ENCODE data around the gene AP2A1. TPM values are rescaled to one million over a fixed set of nuclear protein-coding genes. Genes with fewer than 3 reads are reported as not detected.

AP2A1 gene
- polyA plus RNA-seq, 2 of the 4 experiments (the other 2 are of a cell fraction) = 36.6 to 58.6 TPM

GRCh38 chr19:49805822-49806619, 39.2 kb downstream of the AP2A1 start:
- POLR2A ChIA-PET = no interaction called here
- Histone ChIP-seq H3K4me3 (no peak overlapping the region), H3K27ac (no peak overlapping the region), H3K4me1 (peaks cover 14% of the 10 kb centered on the region), H3K4me2 (no peak overlapping the region), H3K9me3 (no peaks in the 10 kb centered on the region)
- CTCF ChIA-PET = interaction anchor here (0.9 to 1.5 kb wide), 3 partner anchors 20 to 89 kb away, joined by 3 to 4 read pairs (median 3); no protein-coding TSS in a partner anchor
- WGBS (ENCODE audit: missing lambda C conversion rate) = 91% methylated on average over 17 of the region's 20 CpGs
- ATAC-seq (no peak), FAIRE-seq (no peak), DNase-seq (ENCODE audit: low read depth in 1 of 2, low spot score in 1 of 2) (no peak)
- no peak for TF ChIP-seq EHMT2 (IDR thresholded peaks at IDR 0.05; ENCODE audit: low read depth)
- TF ChIP-seq KDM1A (IDR thresholded peaks at IDR 0.05; ENCODE audit: low read depth) = 0 out of 2 replicates have a peak, but pooled peaks have one; percentile 43
- no peak for TF ChIP-seq MAFK (IDR thresholded peaks at IDR 0.05; ENCODE audit: partially characterized antibody)
- no peak for TF ChIP-seq HOXA7 (CRISPR knock-in tag; IDR thresholded peaks at IDR 0.05)
- TF ChIP-seq CBX8 (IDR thresholded peaks at IDR 0.05) = no peak
- no peak for TF ChIP-seq HDAC2 (IDR thresholded peaks at IDR 0.05)
- TF ChIP-seq JUNB (IDR thresholded peaks at IDR 0.05) = no peak

GRCh38 chr19:49806620-49806959, 39.8 kb downstream of the AP2A1 start:
- H3K27ac ChIP-seq = no peak overlapping the region
- no peak for TF ChIP-seq TFCP2L1 (CRISPR knock-in tag; IDR thresholded peaks at IDR 0.05)
- TF ChIP-seq PBX3 (IDR thresholded peaks at IDR 0.05) = no peak
- TF ChIP-seq ZFP36 (IDR thresholded peaks at IDR 0.05; ENCODE audit: borderline replicate concordance, partially characterized antibody) = no peak
- no peak for TF ChIP-seq HDAC2 (IDR thresholded peaks at IDR 0.05)
- TF ChIP-seq HES2 (IDR thresholded peaks at IDR 0.05) = no peak
- TF ChIP-seq FOSL2 (IDR thresholded peaks at IDR 0.05) = no peak
- no peak for TF ChIP-seq FOSL2 (CRISPR knock-in tag; IDR thresholded peaks at IDR 0.05)
- no peak for TF ChIP-seq ESRRA (IDR thresholded peaks at IDR 0.05; ENCODE audit: borderline replicate concordance, low read length)
- TF ChIP-seq RNF2 (IDR thresholded peaks at IDR 0.05; ENCODE audit: borderline replicate concordance, low read depth) = no peak
- no peak for TF ChIP-seq EP300 (IDR thresholded peaks at IDR 0.05)
- no peak for TF ChIP-seq GATA3 (IDR thresholded peaks at IDR 0.05; ENCODE audit: borderline replicate concordance)
- TF ChIP-seq RFX5 (IDR thresholded peaks at IDR 0.05) = no peak
- DNase-seq (ENCODE audit: low read depth in 1 of 2, low spot score in 1 of 2) (no peak), ATAC-seq (no peak), FAIRE-seq (no peak)
- ChIA-PET POLR2A (interaction anchor here (1.0 kb wide), 1 partner anchor 123 kb away, joined by 4 read pairs; no protein-coding TSS in a partner anchor), CTCF (no interaction called here)
- WGBS (ENCODE audit: missing lambda C conversion rate) = 91% methylated on average over 8 of the region's 8 CpGs
- H3K4me2 ChIP-seq = no peak overlapping the region
- H3K4me3 ChIP-seq = no peak overlapping the region
- H3K4me1 ChIP-seq = peaks cover 14% of the 10 kb centered on the region
- H3K9me3 ChIP-seq = no peaks in the 10 kb centered on the region

- DNase-seq (ENCODE audit: low read depth in 1 of 2, low spot score in 1 of 2) (no peak), ATAC-seq (no peak), FAIRE-seq (no peak)
- Histone ChIP-seq H3K4me3 (no peak overlapping the region), H3K4me1 (peaks cover 9% of the 10 kb centered on the region), H3K4me2 (no peak overlapping the region), H3K27ac (no peak overlapping the region), H3K9me3 (no peaks in the 10 kb centered on the region)
- POLR2A ChIA-PET = interaction anchor here (1.0 kb wide), 1 partner anchor 123 kb away, joined by 4 read pairs; no protein-coding TSS in a partner anchor
- WGBS (ENCODE audit: missing lambda C conversion rate) = 85% methylated on average over 18 of the region's 18 CpGs
- 0 out of 2 replicates have a peak, but pooled peaks have one; percentile 15 for TF ChIP-seq POLR2AphosphoS2 (conservative IDR thresholded peaks at IDR 0.05; ENCODE audit: low read length)
- no peak for TF ChIP-seq NFE2L2 (conservative IDR thresholded peaks at IDR 0.05; ENCODE audit: low read length)
- TF ChIP-seq NR3C1 (IDR thresholded peaks at IDR 0.05) = no peak
- CTCF ChIA-PET = interaction anchor here (0.8 to 1.1 kb wide), 4 partner anchors 89 to 260 kb away, joined by 3 to 4 read pairs (median 4); no protein-coding TSS in a partner anchor
Measured at GRCh38 chr19:49807058-49807903, 40.5 kb downstream of the AP2A1 start.

Measured in A549 (cell line).